Activated naive CD8-positive, alpha-beta T cell (primary cell): ENCODE results near the gene OSBPL10.

Source experiments
- H3K27ac Mint-ChIP-seq: one replicate; pipeline ENCODE4 v1.8.0; 2021; ENCODE audit warnings: mixed read lengths
- H3K27me3 Mint-ChIP-seq: one replicate; pipeline ENCODE4 v1.8.0; 2021; ENCODE audit warnings: mixed read lengths
- H3K36me3 Mint-ChIP-seq: one replicate; pipeline ENCODE4 v1.8.0; 2021; ENCODE audit warnings: mixed read lengths
- H3K4me1 Mint-ChIP-seq: one replicate; pipeline ENCODE4 v1.8.0; 2021; ENCODE audit warnings: low read depth, mixed read lengths
- H3K4me3 Mint-ChIP-seq: one replicate; pipeline ENCODE4 v1.8.0; 2021; ENCODE audit warnings: mild to moderate bottlenecking, mixed read lengths
- H3K9me3 Mint-ChIP-seq: one replicate; pipeline ENCODE4 v1.8.0; 2021; ENCODE audit warnings: low read depth, mixed read lengths

Gene OSBPL10

GRCh38 chr3:31932990-31933389 is 48.1 kb downstream of the OSBPL10 start:
- H3K4me3 Mint-ChIP-seq: no peak overlapping the region

GRCh38 chr3:31929826-31930502 is 51.1 kb downstream of the OSBPL10 start:
- peaks cover 5% of the 10 kb centered on the region for H3K4me1 Mint-ChIP-seq
- no peak overlapping the region for H3K27ac Mint-ChIP-seq
- no peak overlapping the region for H3K4me3 Mint-ChIP-seq

More at GRCh38 chr3:31932990-31933389, 48.1 kb downstream of the OSBPL10 start:
- Mint-ChIP-seq H3K36me3 (no peaks in the 10 kb centered on the region), H3K9me3 (no peaks in the 10 kb centered on the region), H3K27ac (no peak overlapping the region), H3K4me1 (peaks cover 2% of the 10 kb centered on the region), H3K27me3 (no peaks in the 10 kb centered on the region)

GRCh38 chr3:31927811-31928210 is 53.3 kb downstream of the OSBPL10 start:
- Mint-ChIP-seq H3K36me3 (no peaks in the 10 kb centered on the region), H3K27me3 (no peaks in the 10 kb centered on the region), H3K9me3 (no peaks in the 10 kb centered on the region), H3K4me3 (no peak overlapping the region), H3K27ac (peak overlapping the region; percentile 62), H3K4me1 (peaks cover 3% of the 10 kb centered on the region)

More at GRCh38 chr3:31929826-31930502, 51.1 kb downstream of the OSBPL10 start:
- Mint-ChIP-seq H3K36me3 (no peaks in the 10 kb centered on the region), H3K27me3 (no peaks in the 10 kb centered on the region), H3K9me3 (no peaks in the 10 kb centered on the region)

- Mint-ChIP-seq H3K27ac (no peak overlapping the region), H3K9me3 (no peaks in the 10 kb centered on the region), H3K36me3 (no peaks in the 10 kb centered on the region), H3K27me3 (no peaks in the 10 kb centered on the region), H3K4me1 (peaks cover 3% of the 10 kb centered on the region), H3K4me3 (no peak overlapping the region)
Measured at GRCh38 chr3:31926543-31926942, 54.5 kb downstream of the OSBPL10 start.

GRCh38 chr3:31925271-31925630 is 55.8 kb downstream of the OSBPL10 start:
- Mint-ChIP-seq H3K4me1 (peaks cover 3% of the 10 kb centered on the region), H3K9me3 (peaks cover 6% of the 10 kb centered on the region), H3K36me3 (peaks cover 2% of the 10 kb centered on the region), H3K4me3 (no peak overlapping the region), H3K27ac (no peak overlapping the region), H3K27me3 (no peaks in the 10 kb centered on the region)

- peaks cover 7% of the 10 kb centered on the region for H3K36me3 Mint-ChIP-seq
- peaks cover 11% of the 10 kb centered on the region for H3K9me3 Mint-ChIP-seq
- H3K4me1 Mint-ChIP-seq: peaks cover 3% of the 10 kb centered on the region
- H3K27me3 Mint-ChIP-seq: no peaks in the 10 kb centered on the region
- H3K4me3 Mint-ChIP-seq: no peak overlapping the region
- H3K27ac Mint-ChIP-seq: no peak overlapping the region
Measured at GRCh38 chr3:31924610-31925270, 56.3 kb downstream of the OSBPL10 start.

- H3K36me3 Mint-ChIP-seq: peaks cover 12% of the 10 kb centered on the region
- H3K9me3 Mint-ChIP-seq: peaks cover 17% of the 10 kb centered on the region
- H3K27me3 Mint-ChIP-seq: no peaks in the 10 kb centered on the region
- no peak overlapping the region for H3K27ac Mint-ChIP-seq
- H3K4me1 Mint-ChIP-seq: peaks cover 11% of the 10 kb centered on the region
- no peak overlapping the region for H3K4me3 Mint-ChIP-seq
Measured at GRCh38 chr3:31922962-31923361, 58.1 kb downstream of the OSBPL10 start.

GRCh38 chr3:31921837-31922236 is 59.2 kb downstream of the OSBPL10 start:
- Mint-ChIP-seq H3K4me1 (peaks cover 18% of the 10 kb centered on the region), H3K27ac (no peak overlapping the region), H3K9me3 (peaks cover 17% of the 10 kb centered on the region), H3K36me3 (peaks cover 12% of the 10 kb centered on the region), H3K4me3 (no peak overlapping the region), H3K27me3 (no peaks in the 10 kb centered on the region)

- H3K4me1 Mint-ChIP-seq: peaks cover 25% of the 10 kb centered on the region
- H3K36me3 Mint-ChIP-seq: peaks cover 12% of the 10 kb centered on the region
- no peak overlapping the region for H3K27ac Mint-ChIP-seq
- no peaks in the 10 kb centered on the region for H3K27me3 Mint-ChIP-seq
- H3K9me3 Mint-ChIP-seq: peaks cover 17% of the 10 kb centered on the region
- no peak overlapping the region for H3K4me3 Mint-ChIP-seq
Measured at GRCh38 chr3:31920310-31920709, 60.8 kb downstream of the OSBPL10 start.

GRCh38 chr3:31919528-31919927 is 61.5 kb downstream of the OSBPL10 start:
- no peaks in the 10 kb centered on the region for H3K27me3 Mint-ChIP-seq
- H3K4me1 Mint-ChIP-seq: peaks cover 23% of the 10 kb centered on the region
- H3K9me3 Mint-ChIP-seq: peaks cover 17% of the 10 kb centered on the region
- H3K4me3 Mint-ChIP-seq: no peak overlapping the region
- no peak overlapping the region for H3K27ac Mint-ChIP-seq
- peaks cover 12% of the 10 kb centered on the region for H3K36me3 Mint-ChIP-seq

- H3K36me3 Mint-ChIP-seq: peaks cover 12% of the 10 kb centered on the region
- H3K4me3 Mint-ChIP-seq: peak overlapping the region; percentile 77
- H3K27me3 Mint-ChIP-seq: no peaks in the 10 kb centered on the region
- peaks cover 23% of the 10 kb centered on the region for H3K4me1 Mint-ChIP-seq
- H3K27ac Mint-ChIP-seq: peak overlapping the region; percentile 59
- peaks cover 17% of the 10 kb centered on the region for H3K9me3 Mint-ChIP-seq
Measured at GRCh38 chr3:31918179-31919150, 62.6 kb downstream of the OSBPL10 start.

GRCh38 chr3:31917303-31918005 is 63.6 kb downstream of the OSBPL10 start:
- peak overlapping the region; percentile 33 for H3K4me3 Mint-ChIP-seq
- no peaks in the 10 kb centered on the region for H3K27me3 Mint-ChIP-seq
- H3K9me3 Mint-ChIP-seq: peaks cover 17% of the 10 kb centered on the region

GRCh38 chr3:31911643-31912042 is 69.4 kb downstream of the OSBPL10 start:
- Mint-ChIP-seq H3K4me1 (peaks cover 5% of the 10 kb centered on the region), H3K27me3 (no peaks in the 10 kb centered on the region), H3K36me3 (no peaks in the 10 kb centered on the region), H3K4me3 (no peak overlapping the region), H3K27ac (no peak overlapping the region), H3K9me3 (no peaks in the 10 kb centered on the region)

More at GRCh38 chr3:31917303-31918005, 63.6 kb downstream of the OSBPL10 start:
- H3K4me1 Mint-ChIP-seq: peaks cover 23% of the 10 kb centered on the region
- peaks cover 12% of the 10 kb centered on the region for H3K36me3 Mint-ChIP-seq
- H3K27ac Mint-ChIP-seq: peak overlapping the region; percentile 52

- no peak overlapping the region for H3K4me3 Mint-ChIP-seq
- no peaks in the 10 kb centered on the region for H3K9me3 Mint-ChIP-seq
- H3K27ac Mint-ChIP-seq: no peak overlapping the region
- no peaks in the 10 kb centered on the region for H3K36me3 Mint-ChIP-seq
- no peaks in the 10 kb centered on the region for H3K27me3 Mint-ChIP-seq
- H3K4me1 Mint-ChIP-seq: peaks cover under 1% of the 10 kb centered on the region
Measured at GRCh38 chr3:31911124-31911523, 69.9 kb downstream of the OSBPL10 start.
